Measurements from ENCODE around the gene PLCB3.

PLCB3 gene

GRCh38 chr11:64210301-64211020 lies 40.9 kb upstream of the PLCB3 start:
- no peaks in the 10 kb centered on the region for H3K27me3 ChIP-seq (ENCODE audit: low read depth, low read length)
- H3K4me2 ChIP-seq (ENCODE audit: low read length) = no peak overlapping the region
- H3K4me3 ChIP-seq (ENCODE audit: low read length) = no peak overlapping the region
- H3K27ac ChIP-seq (ENCODE audit: low read length) = no peak overlapping the region
- peaks cover 30% of the 10 kb centered on the region for H3K4me1 ChIP-seq (ENCODE audit: low read length)
- no peaks in the 10 kb centered on the region for H3K9me3 ChIP-seq (ENCODE audit: insufficient read depth, low read length)
- no peak overlapping the region for H2AFZ ChIP-seq (ENCODE audit: low read depth, low read length)
- no peaks in the 10 kb centered on the region for H4K20me1 ChIP-seq (ENCODE audit: insufficient read depth, low read length)
- H3K9ac ChIP-seq (ENCODE audit: low read length) = no peak overlapping the region
- TF ChIP-seq EZH2phosphoT487 (IDR thresholded peaks at IDR 0.05; ENCODE audit: low read depth) (no peak), CTCF (IDR thresholded peaks at IDR 0.05; ENCODE audit: low read depth, low read length) (no peak)
- peaks cover 30% of the 10 kb centered on the region for H3K79me2 ChIP-seq (ENCODE audit: low read length)
- H3K36me3 ChIP-seq (replicated peaks; ENCODE audit: low read depth, low read length) = peaks cover 55% of the 10 kb centered on the region

GRCh38 chr11:64211181-64211872 lies 40.0 kb upstream of the PLCB3 start:
- no peaks in the 10 kb centered on the region for H3K27me3 ChIP-seq (ENCODE audit: low read depth, low read length)
- peaks cover 51% of the 10 kb centered on the region for H3K36me3 ChIP-seq (replicated peaks; ENCODE audit: low read depth, low read length)
- H3K27ac ChIP-seq (ENCODE audit: low read length) = no peak overlapping the region
- H3K4me3 ChIP-seq (ENCODE audit: low read length) = no peak overlapping the region
- no peaks in the 10 kb centered on the region for H3K9me3 ChIP-seq (ENCODE audit: insufficient read depth, low read length)
- peaks cover 21% of the 10 kb centered on the region for H3K79me2 ChIP-seq (ENCODE audit: low read length)
- no peak for TF ChIP-seq EZH2phosphoT487 (IDR thresholded peaks at IDR 0.05; ENCODE audit: low read depth)
- TF ChIP-seq CTCF (IDR thresholded peaks at IDR 0.05; ENCODE audit: low read depth, low read length) = no peak
- no peak overlapping the region for H2AFZ ChIP-seq (ENCODE audit: low read depth, low read length)
- no peak overlapping the region for H3K9ac ChIP-seq (ENCODE audit: low read length)
- peaks cover 22% of the 10 kb centered on the region for H3K4me1 ChIP-seq (ENCODE audit: low read length)
- H3K4me2 ChIP-seq (ENCODE audit: low read length) = no peak overlapping the region
- H4K20me1 ChIP-seq (ENCODE audit: insufficient read depth, low read length) = no peaks in the 10 kb centered on the region

GRCh38 chr11:64216879-64217278 lies 34.5 kb upstream of the PLCB3 start:
- Histone ChIP-seq H2AFZ (ENCODE audit: low read depth, low read length) (no peak overlapping the region), H3K9me3 (ENCODE audit: insufficient read depth, low read length) (no peaks in the 10 kb centered on the region), H3K79me2 (ENCODE audit: low read length) (no peaks in the 10 kb centered on the region), H3K4me2 (ENCODE audit: low read length) (no peak overlapping the region), H3K9ac (ENCODE audit: low read length) (no peak overlapping the region), H3K27ac (ENCODE audit: low read length) (no peak overlapping the region), H3K4me3 (ENCODE audit: low read length) (no peak overlapping the region), H3K36me3 (replicated peaks; ENCODE audit: low read depth, low read length) (peaks cover 55% of the 10 kb centered on the region), H3K4me1 (ENCODE audit: low read length) (peaks cover 5% of the 10 kb centered on the region; the same call in 1 of the 2 replicates), H4K20me1 (ENCODE audit: insufficient read depth, low read length) (no peaks in the 10 kb centered on the region), H3K27me3 (ENCODE audit: low read depth, low read length) (no peaks in the 10 kb centered on the region)
- TF ChIP-seq CTCF (IDR thresholded peaks at IDR 0.05; ENCODE audit: low read depth, low read length) = no peak
- no peak for TF ChIP-seq EZH2phosphoT487 (IDR thresholded peaks at IDR 0.05; ENCODE audit: low read depth)

GRCh38 chr11:64218628-64219353 lies 32.5 kb upstream of the PLCB3 start:
- TF ChIP-seq CTCF (IDR thresholded peaks at IDR 0.05; ENCODE audit: low read depth, low read length) = no peak
- no peak for TF ChIP-seq EZH2phosphoT487 (IDR thresholded peaks at IDR 0.05; ENCODE audit: low read depth)
- peaks cover 5% of the 10 kb centered on the region; the same call in 1 of the 2 replicates for H3K4me1 ChIP-seq (ENCODE audit: low read length)
- no peaks in the 10 kb centered on the region for H3K79me2 ChIP-seq (ENCODE audit: low read length)
- no peaks in the 10 kb centered on the region for H4K20me1 ChIP-seq (ENCODE audit: insufficient read depth, low read length)
- no peaks in the 10 kb centered on the region for H3K27me3 ChIP-seq (ENCODE audit: low read depth, low read length)
- H2AFZ ChIP-seq (ENCODE audit: low read depth, low read length) = no peak overlapping the region
- H3K36me3 ChIP-seq (replicated peaks; ENCODE audit: low read depth, low read length) = peaks cover 50% of the 10 kb centered on the region
- H3K9ac ChIP-seq (ENCODE audit: low read length) = no peak overlapping the region
- no peak overlapping the region for H3K4me2 ChIP-seq (ENCODE audit: low read length)
- H3K27ac ChIP-seq (ENCODE audit: low read length) = no peak overlapping the region
- no peak overlapping the region for H3K4me3 ChIP-seq (ENCODE audit: low read length)
- H3K9me3 ChIP-seq (ENCODE audit: insufficient read depth, low read length) = no peaks in the 10 kb centered on the region

Measured in OCI-LY3 (cell line).